Breast epithelium (tissue), 3 donors: ENCODE data around the gene FLAD1.

Experiments used
- CTCF ChIP-seq, 3 donors: fragments of 450-650 bp; IDR thresholded peaks; one replicate each; pipeline ENCODE4 v1.5.1; 2016 to 2017; ENCODE audit warnings: antibody characterized with exemption in 3 of 3, mild to moderate bottlenecking in 3 of 3, moderate library complexity in 3 of 3
- POLR2A ChIP-seq: fragments of 450-650 bp; IDR thresholded peaks from one replicate; pipeline ENCODE4 v1.6.1; 2016; ENCODE audit warnings: antibody characterized with exemption, mild to moderate bottlenecking, moderate library complexity

- TF ChIP-seq CTCF (IDR thresholded peaks at IDR 0.05) (no peak), POLR2A (no peak)
These were observed 5.2 kb downstream of the FLAD1 start for GRCh38 chr1:154988058-154988954.
